GM12801 (cell line): Measurements from ENCODE around the gene SPRING1.

Source experiments
- TF ChIP-seq, protein P1 (sequence below): IDR thresholded peaks from one replicate; pipeline ENCODE4 v1.5.1; 2011; ENCODE audit warnings: control low read depth; ENCODE audit not compliant: insufficient read length; ENCODE audit errors: extremely low read depth

The SPRING1 gene, protein sequence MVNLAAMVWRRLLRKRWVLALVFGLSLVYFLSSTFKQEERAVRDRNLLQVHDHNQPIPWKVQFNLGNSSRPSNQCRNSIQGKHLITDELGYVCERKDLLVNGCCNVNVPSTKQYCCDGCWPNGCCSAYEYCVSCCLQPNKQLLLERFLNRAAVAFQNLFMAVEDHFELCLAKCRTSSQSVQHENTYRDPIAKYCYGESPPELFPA

DNA sequence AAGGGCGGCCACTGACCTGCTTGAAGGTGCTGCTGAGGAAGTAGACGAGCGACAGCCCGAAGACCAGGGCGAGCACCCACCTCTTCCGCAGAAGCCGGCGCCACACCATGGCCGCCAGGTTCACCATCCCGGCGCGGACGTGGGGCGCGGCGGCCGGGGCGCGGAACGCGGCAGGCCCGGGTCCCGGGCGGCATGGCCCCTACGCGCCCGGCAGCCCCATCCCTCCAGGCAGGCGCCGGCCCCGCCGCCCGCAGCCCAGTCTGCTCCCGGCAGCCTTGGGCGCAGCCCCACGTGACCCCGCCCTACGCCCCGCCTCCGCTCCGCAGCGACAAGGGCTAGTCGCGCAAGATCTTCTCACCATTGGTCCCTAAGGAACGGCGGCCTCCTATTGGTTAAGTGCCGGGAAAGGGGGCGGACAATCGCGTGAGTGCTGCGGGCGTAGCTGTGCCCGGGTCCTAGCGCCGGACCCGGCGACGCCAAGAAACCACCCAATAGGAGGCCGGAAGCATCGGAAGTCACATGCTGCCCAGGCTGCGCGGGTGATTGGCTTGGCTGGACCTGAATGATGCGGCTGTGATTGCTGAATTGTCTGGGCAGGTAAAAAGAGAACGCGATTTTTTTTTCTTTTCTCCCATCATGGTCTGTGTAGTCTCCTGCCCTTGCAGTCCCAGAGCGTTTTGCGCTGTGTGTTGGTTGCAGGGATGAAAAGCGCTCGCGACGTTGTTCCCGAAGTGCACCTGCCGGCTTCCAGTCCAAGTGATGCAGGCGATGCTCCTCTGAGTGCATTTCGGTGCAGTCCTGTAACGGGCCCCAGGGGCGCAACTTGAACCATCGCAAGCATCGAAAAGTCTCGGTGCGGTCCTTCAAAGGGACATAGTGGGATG lies at the start of gene SPRING1, which contains the start of gene RNFT2:
Gene SPRING1 (minus strand): TSS at position 296 of the 884 bp plus-strand sequence. CDS start 169 bp downstream, at position 127.
Gene RNFT2 (plus strand): TSS at position 542 of the 884 bp plus-strand sequence. CDS start 2,183 bp downstream, outside the sequence.
- TF ChIP-seq, protein P1, sequence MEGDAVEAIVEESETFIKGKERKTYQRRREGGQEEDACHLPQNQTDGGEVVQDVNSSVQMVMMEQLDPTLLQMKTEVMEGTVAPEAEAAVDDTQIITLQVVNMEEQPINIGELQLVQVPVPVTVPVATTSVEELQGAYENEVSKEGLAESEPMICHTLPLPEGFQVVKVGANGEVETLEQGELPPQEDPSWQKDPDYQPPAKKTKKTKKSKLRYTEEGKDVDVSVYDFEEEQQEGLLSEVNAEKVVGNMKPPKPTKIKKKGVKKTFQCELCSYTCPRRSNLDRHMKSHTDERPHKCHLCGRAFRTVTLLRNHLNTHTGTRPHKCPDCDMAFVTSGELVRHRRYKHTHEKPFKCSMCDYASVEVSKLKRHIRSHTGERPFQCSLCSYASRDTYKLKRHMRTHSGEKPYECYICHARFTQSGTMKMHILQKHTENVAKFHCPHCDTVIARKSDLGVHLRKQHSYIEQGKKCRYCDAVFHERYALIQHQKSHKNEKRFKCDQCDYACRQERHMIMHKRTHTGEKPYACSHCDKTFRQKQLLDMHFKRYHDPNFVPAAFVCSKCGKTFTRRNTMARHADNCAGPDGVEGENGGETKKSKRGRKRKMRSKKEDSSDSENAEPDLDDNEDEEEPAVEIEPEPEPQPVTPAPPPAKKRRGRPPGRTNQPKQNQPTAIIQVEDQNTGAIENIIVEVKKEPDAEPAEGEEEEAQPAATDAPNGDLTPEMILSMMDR = no peak

DNA sequence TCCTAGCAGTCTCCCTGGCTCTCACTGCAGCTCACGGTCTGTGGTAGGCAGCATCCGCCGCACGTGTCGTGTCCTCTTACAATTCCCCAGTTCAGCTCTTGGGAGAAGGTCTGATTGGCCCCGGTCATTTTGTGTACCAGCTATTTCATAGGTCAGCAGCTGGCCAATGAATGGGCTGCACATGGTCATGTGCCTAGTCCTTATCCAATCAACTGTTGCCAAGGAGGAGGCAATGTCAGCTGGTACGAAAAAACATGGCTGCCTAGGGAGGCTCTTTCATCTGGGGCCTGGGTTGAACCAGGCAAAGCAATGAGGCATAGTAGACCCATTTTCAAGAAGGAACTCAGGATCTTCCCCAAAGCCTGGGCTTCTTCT lies 46.4 kb upstream of the SPRING1 start:
- TF ChIP-seq, protein P1 = no peak

- TF ChIP-seq, protein P1 = no peak
Observed at GRCh38 chr12:116783525-116784237, 45.8 kb upstream of the SPRING1 start.

DNA sequence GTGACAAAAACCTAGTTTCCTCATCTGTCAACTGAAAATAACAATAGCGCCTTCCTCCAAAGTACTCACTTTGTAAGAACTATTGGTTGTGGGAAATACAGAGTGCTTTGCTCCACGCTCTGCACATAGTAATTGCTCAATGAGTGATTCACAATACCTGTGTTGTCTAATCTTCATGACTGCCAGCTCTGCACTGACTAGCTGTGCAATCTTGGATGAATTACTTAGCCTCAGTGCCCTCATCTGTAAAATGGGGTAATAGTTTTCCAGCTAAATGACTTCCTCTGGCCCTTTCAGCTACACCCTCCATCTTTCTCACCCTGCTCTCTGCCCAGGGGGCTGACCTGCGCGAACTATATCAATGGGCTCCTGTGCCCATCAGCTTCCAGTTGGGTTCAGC lies 43.1 kb upstream of the SPRING1 start:
- TF ChIP-seq, protein P1 = no peak

DNA sequence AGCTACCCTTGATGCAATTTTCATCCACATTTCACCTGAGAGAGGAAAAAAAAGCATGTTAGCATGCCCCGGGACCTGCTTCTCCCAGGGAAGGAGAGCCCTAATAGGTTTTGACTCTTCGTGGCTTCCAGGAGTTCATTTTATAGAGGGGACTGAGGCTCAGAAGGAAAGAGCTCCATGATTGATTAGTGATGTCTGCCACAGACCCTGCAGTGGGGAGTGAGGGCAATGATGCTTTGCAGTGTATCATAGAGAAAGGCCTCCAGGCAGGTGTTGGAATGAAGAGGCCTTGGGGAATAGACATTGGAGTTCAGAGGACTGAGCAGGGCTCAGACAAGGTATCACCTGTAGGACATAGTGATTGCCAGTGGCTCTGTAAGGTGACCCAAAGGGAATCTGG lies 41.7 kb upstream of the SPRING1 start:
- TF ChIP-seq, protein P1 = no peak

DNA sequence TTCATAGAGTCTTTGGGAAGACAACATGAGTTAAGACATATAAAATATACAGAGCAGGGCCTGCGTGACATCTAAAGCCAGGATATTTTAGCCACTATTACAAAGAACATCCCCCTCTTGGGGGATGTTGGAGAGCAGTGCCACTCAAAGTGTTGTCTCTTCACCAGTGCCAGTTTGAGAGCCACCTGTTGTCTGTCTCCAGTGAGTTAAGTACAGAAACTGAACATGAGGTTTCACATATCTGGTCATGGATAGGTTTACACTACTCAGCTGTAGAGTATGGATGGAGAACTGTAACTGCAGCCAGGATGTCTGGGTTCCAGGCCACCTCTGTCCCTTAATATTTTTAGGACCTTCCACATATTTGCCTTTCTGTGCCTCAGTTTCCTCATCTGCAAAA lies 39.4 kb upstream of the SPRING1 start:
- TF ChIP-seq, protein P1 = no peak

- TF ChIP-seq, protein P1 = no peak
Observed at GRCh38 chr12:116774020-116774419, 36.2 kb upstream of the SPRING1 start.
